ENCODE measurements around the gene C1orf216. TPM values are rescaled to one million over a fixed set of nuclear protein-coding genes. Genes with fewer than 3 reads are reported as not detected.

Gene C1orf216
- total RNA-seq, 1 experiment from 2014 or later = 13.9 TPM

- ChIA-PET RAD21 (ENCODE audit: low non-redundant PET in 1 of 2, low total read pairs in 2 of 2, uncharacterized antibody in 2 of 2, unreplicated experiment in 2 of 2) (no interaction called here), CTCF (interaction anchor here (1.5 kb wide), 1 partner anchor 21 kb away, joined by 4 read pairs; the partner anchor contains the start of gene CLSPN)
- no peaks in the 10 kb centered on the region for H3K9me3 ChIP-seq (ENCODE audit: control insufficient read depth in 1 of 2, insufficient read depth in 1 of 2, low read depth in 1 of 2, low read length in 2 of 2)
These were observed 29.6 kb upstream of the C1orf216 start for GRCh38 chr1:35748326-35748725.

More at GRCh38 chr1:35748326-35748725, 29.6 kb upstream of the C1orf216 start:
- intact Hi-C loops (cut with micrococcal nuclease) = no loop called here
- ATAC-seq = no peak
- peaks cover 0 to 4% of the 10 kb centered on the region in 2 experiments; a peak in 1 of 4 replicates for H3K4me1 ChIP-seq (ENCODE audit: control insufficient read depth in 1 of 2, insufficient read depth in 2 of 2, low read length in 2 of 2)
- no peak overlapping the region for H3K4me3 ChIP-seq (replicated peaks in 1 of 2; ENCODE audit: low read depth in 1 of 2, low read length in 2 of 2)
- no peaks in the 10 kb centered on the region for H3K79me2 ChIP-seq (ENCODE audit: insufficient read depth, low read length)
- no peak for TF ChIP-seq EGR1 (IDR thresholded peaks at IDR 0.05; ENCODE audit: low read depth)
- no peak for TF ChIP-seq ATF3 (IDR thresholded peaks at IDR 0.05)
- TF ChIP-seq CEBPB (IDR thresholded peaks at IDR 0.05; ENCODE audit: low read depth) = no peak
- no peak for TF ChIP-seq FOSL1 (IDR thresholded peaks at IDR 0.05; ENCODE audit: low read depth)
- TF ChIP-seq CBX3 (IDR thresholded peaks at IDR 0.05; ENCODE audit: low read depth) = no peak
- no peak for TF ChIP-seq SRF (IDR thresholded peaks at IDR 0.05; ENCODE audit: low read depth)
- TF ChIP-seq MAX (IDR thresholded peaks at IDR 0.05) = no peak
- TF ChIP-seq CTCF (IDR thresholded peaks at IDR 0.05 in 2 of 3, conservative IDR thresholded peaks at IDR 0.05 in 1 of 3; ENCODE audit: borderline replicate concordance in 1 of 3, insufficient read depth in 1 of 3, low read depth in 2 of 3, low read length in 2 of 3) = no peak
- no peak for TF ChIP-seq POLR2A (IDR thresholded peaks at IDR 0.05; ENCODE audit: borderline replicate concordance, extremely low read depth, insufficient read depth, insufficient read length)
- no peak for TF ChIP-seq REST (IDR thresholded peaks at IDR 0.05; ENCODE audit: low read depth)
- no peak for TF ChIP-seq EZH2 (IDR thresholded peaks at IDR 0.05)
- TF ChIP-seq RAD21 (IDR thresholded peaks at IDR 0.05; ENCODE audit: low read depth) = no peak
- TF ChIP-seq JUND (IDR thresholded peaks at IDR 0.05) = no peak
- TF ChIP-seq ZNF274 (IDR thresholded peaks at IDR 0.05; ENCODE audit: low read depth, low read length) = no peak
- no peak for TF ChIP-seq ZFX (IDR thresholded peaks at IDR 0.05)
- no peak for TF ChIP-seq SP1 (IDR thresholded peaks at IDR 0.05; ENCODE audit: low read depth)
- no peak for TF ChIP-seq TCF7L2 (IDR thresholded peaks at IDR 0.05; ENCODE audit: borderline replicate concordance, extremely low read depth, insufficient read depth, insufficient read length)
- TF ChIP-seq SIN3A (IDR thresholded peaks at IDR 0.05; ENCODE audit: low read depth) = no peak
- TF ChIP-seq POLR2AphosphoS5 (IDR thresholded peaks at IDR 0.05; ENCODE audit: low read depth, low read length) = no peak
- POLR2A ChIA-PET = interaction anchor here (0.8 kb wide), 1 partner anchor 11 kb away, joined by 3 read pairs; no protein-coding TSS in a partner anchor
- no peak for DNase-seq (ENCODE audit: low read depth, low spot score)
- no TSS peak for BruUV-seq (replicated peaks)
- no peak overlapping the region for H3K9ac ChIP-seq (ENCODE audit: low read length)
- H4K20me1 ChIP-seq (ENCODE audit: insufficient read depth) = no peaks in the 10 kb centered on the region
- H3K9me2 ChIP-seq (ENCODE audit: insufficient read depth) = no peaks in the 10 kb centered on the region
- H2AFZ ChIP-seq (ENCODE audit: low read depth, low read length, poor library complexity, severe bottlenecking) = no peak overlapping the region
- no peak overlapping the region for H3K27ac ChIP-seq (ENCODE audit: low read depth, low read length)
- H3K36me3 ChIP-seq (ENCODE audit: control insufficient read depth in 1 of 2, insufficient read depth in 2 of 2, low read length in 2 of 2) = peaks cover 15 to 33% of the 10 kb centered on the region in 2 experiments; a peak in 3 of 4 replicates
- no peak overlapping the region for H3K4me2 ChIP-seq (ENCODE audit: low read length)
- H3K27me3 ChIP-seq (ENCODE audit: insufficient read depth, low read length) = no peaks in the 10 kb centered on the region
